Activated CD4-positive, CD25-positive, alpha-beta regulatory T cell treated with anti-CD3 and anti-CD28 coated beads, Interleukin-2, amount 50 U/mL, for 24 hours (primary cell): ENCODE results near the gene TMEM243.

Experiments
- ATAC-seq, 2 donors: fragments of 150-1000 bp; cut with Tn5 transposase; one replicate each; pipeline ENCODE4 v1.10.0; 2021; ENCODE audit warnings: mild to moderate bottlenecking in 1 of 2, moderate library complexity in 1 of 2

The TMEM243 gene

GRCh38 chr7:87154569-87154968 is 65.0 kb downstream of the TMEM243 start:
- no peak for ATAC-seq

- ATAC-seq: no peak
These were observed 65.4 kb downstream of the TMEM243 start for GRCh38 chr7:87154166-87154565.

GRCh38 chr7:87152897-87153641 is 66.5 kb downstream of the TMEM243 start:
- ATAC-seq: peak; percentile 7 to 9

GRCh38 chr7:87152112-87152896 is 67.2 kb downstream of the TMEM243 start, which contains the start of gene DMTF1:
Gene DMTF1 (plus strand): TSS chr7:87152453. CDS start chr7:87164942, 12,489 bp downstream.
- ATAC-seq: peak; percentile 86 to 87

GRCh38 chr7:87151729-87152111 is 67.8 kb downstream of the TMEM243 start:
- peak in 1 of 2 donors; percentile 34 for ATAC-seq

GRCh38 chr7:87151002-87151728 is 68.4 kb downstream of the TMEM243 start:
- no peak for ATAC-seq

- ATAC-seq: no peak
These were observed 71.1 kb downstream of the TMEM243 start for GRCh38 chr7:87148332-87148955.

GRCh38 chr7:87147500-87147899 is 72.0 kb downstream of the TMEM243 start:
- no peak for ATAC-seq

GRCh38 chr7:87146740-87147386 is 72.7 kb downstream of the TMEM243 start:
- ATAC-seq: no peak
